ENCODE data around the gene GTF2F2.
"Not testable (repeated sequence)": the region's sequence is repeated elsewhere in the genome, so short reads cannot be mapped to it uniquely, and the experiment has no call there.

GTF2F2 gene

GRCh38 chr13:45180303-45180702 lies 60.0 kb downstream of the GTF2F2 start:
- DNase-seq (ENCODE audit: low read depth, low spot score) = no peak

- no peak for DNase-seq (ENCODE audit: low read depth, low spot score)
These were observed 60.6 kb downstream of the GTF2F2 start for GRCh38 chr13:45180713-45181601.

- DNase-seq (ENCODE audit: low read depth, low spot score) = no peak
These were observed 64.4 kb downstream of the GTF2F2 start for GRCh38 chr13:45184693-45185092.

GRCh38 chr13:45185286-45185685 lies 65.0 kb downstream of the GTF2F2 start:
- no peak for DNase-seq (ENCODE audit: low read depth, low spot score)

- DNase-seq (ENCODE audit: low read depth, low spot score) = not testable (repeated sequence)
These were observed 68.8 kb downstream of the GTF2F2 start for GRCh38 chr13:45189077-45189476.

GRCh38 chr13:45189511-45189910 lies 69.2 kb downstream of the GTF2F2 start:
- not testable (repeated sequence) for DNase-seq (ENCODE audit: low read depth, low spot score)

GRCh38 chr13:45191874-45192273 lies 71.6 kb downstream of the GTF2F2 start:
- no peak for DNase-seq (ENCODE audit: low read depth, low spot score)

- no peak for DNase-seq (ENCODE audit: low read depth, low spot score)
These were observed 74.0 kb downstream of the GTF2F2 start for GRCh38 chr13:45194081-45194939.

- no peak for DNase-seq (ENCODE audit: low read depth, low spot score)
These were observed 75.1 kb downstream of the GTF2F2 start for GRCh38 chr13:45195421-45195820.

GRCh38 chr13:45196096-45196495 lies 75.8 kb downstream of the GTF2F2 start:
- DNase-seq (ENCODE audit: low read depth, low spot score) = no peak

- DNase-seq (ENCODE audit: low read depth, low spot score) = no peak
These were observed 76.3 kb downstream of the GTF2F2 start for GRCh38 chr13:45196622-45197021.

GRCh38 chr13:45198041-45198440 lies 77.7 kb downstream of the GTF2F2 start:
- no peak for DNase-seq (ENCODE audit: low read depth, low spot score)

GRCh38 chr13:45198924-45199323 lies 78.6 kb downstream of the GTF2F2 start:
- no peak for DNase-seq (ENCODE audit: low read depth, low spot score)

- no peak for DNase-seq (ENCODE audit: low read depth, low spot score)
These were observed 79.4 kb downstream of the GTF2F2 start for GRCh38 chr13:45199711-45200110.

- DNase-seq (ENCODE audit: low read depth, low spot score) = no peak
These were observed 80.5 kb downstream of the GTF2F2 start, which contains the start of gene KCTD4 for GRCh38 chr13:45200701-45201232. TSS of gene KCTD4 (minus strand) at chr13:45201045. CDS start at chr13:45194567, 6,478 bp downstream.

GRCh38 chr13:45205124-45205523 lies 84.8 kb downstream of the GTF2F2 start:
- DNase-seq (ENCODE audit: low read depth, low spot score) = no peak

GRCh38 chr13:45206340-45206739 lies 86.0 kb downstream of the GTF2F2 start:
- DNase-seq (ENCODE audit: low read depth, low spot score) = no peak

- DNase-seq (ENCODE audit: low read depth, low spot score) = no peak
These were observed 87.0 kb downstream of the GTF2F2 start for GRCh38 chr13:45207319-45207718.

GRCh38 chr13:45208132-45208531 lies 87.8 kb downstream of the GTF2F2 start:
- no peak for DNase-seq (ENCODE audit: low read depth, low spot score)

- DNase-seq (ENCODE audit: low read depth, low spot score) = no peak
These were observed 88.9 kb downstream of the GTF2F2 start for GRCh38 chr13:45209229-45209628.

- DNase-seq (ENCODE audit: low read depth, low spot score) = no peak
These were observed 95.2 kb downstream of the GTF2F2 start for GRCh38 chr13:45215392-45216077.

- no peak for DNase-seq (ENCODE audit: low read depth, low spot score)
These were observed 95.9 kb downstream of the GTF2F2 start for GRCh38 chr13:45216193-45216592.
